Measurements from ENCODE around the gene PHF12. TPM values are rescaled to one million over a fixed set of nuclear protein-coding genes. Genes with fewer than 3 reads are reported as not detected.

PHF12 gene
- total and polyA plus RNA-seq, 2 of the 13 experiments (the other 11 are each of a cell fraction or from before 2014, with no cell fraction given), result 9.8 to 17.1 TPM

- TF ChIP-seq FOXK2 (IDR thresholded peaks at IDR 0.05) (no peak), SAFB2 (CRISPR knock-in tag; IDR thresholded peaks at IDR 0.05; ENCODE audit: borderline replicate concordance, low read depth) (peak; percentile 99), IRF1 (CRISPR knock-in tag; IDR thresholded peaks at IDR 0.05; ENCODE audit: low read depth) (no peak; the same call in 1 of the 2 replicates), TRIM24 (CRISPR knock-in tag; IDR thresholded peaks at IDR 0.05) (no peak), PHF5A (CRISPR knock-in tag; IDR thresholded peaks at IDR 0.05; ENCODE audit: low read depth, unreplicated experiment) (peak; percentile 93), NFE2L1 (CRISPR knock-in tag; IDR thresholded peaks at IDR 0.05; ENCODE audit: borderline replicate concordance) (no peak), SP1 (IDR thresholded peaks at IDR 0.05) (no peak), SP1 (CRISPR knock-in tag; IDR thresholded peaks at IDR 0.05) (peak; percentile 86), ARID4A (CRISPR knock-in tag; IDR thresholded peaks at IDR 0.05; ENCODE audit: borderline replicate concordance) (peak; percentile 89), ZBTB46 (CRISPR knock-in tag; IDR thresholded peaks at IDR 0.05; ENCODE audit: borderline replicate concordance) (0 out of 2 replicates have a peak, but pooled peaks have one; percentile 74), MYC (CRISPR knock-in tag; IDR thresholded peaks at IDR 0.05; ENCODE audit: borderline replicate concordance) (peak; percentile 95), HNF1B (CRISPR knock-in tag; IDR thresholded peaks at IDR 0.05) (no peak), TEAD2 (CRISPR knock-in tag; IDR thresholded peaks at IDR 0.05) (no peak), PAWR (CRISPR knock-in tag; IDR thresholded peaks at IDR 0.05; ENCODE audit: borderline replicate concordance) (0 out of 2 replicates have a peak, but pooled peaks have one; percentile 50), MLXIP (CRISPR knock-in tag; IDR thresholded peaks at IDR 0.05; ENCODE audit: borderline replicate concordance) (no peak), NPAS2 (CRISPR knock-in tag; IDR thresholded peaks at IDR 0.05; ENCODE audit: borderline replicate concordance) (no peak), DPF2 (CRISPR knock-in tag; IDR thresholded peaks at IDR 0.05; ENCODE audit: borderline replicate concordance, low read depth) (peak; percentile 46; the same call in 1 of the 2 replicates)
Observed at GRCh38 chr17:28902819-28903545, 48.3 kb downstream of the PHF12 start, which contains the start of gene DHRS13 (continued).
